Stimulated activated CD4-positive, alpha-beta T cell treated with anti-CD3 and anti-CD28 coated beads, Interleukin-2, amount 100 ng/mL, for 4 hours (primary cell): ENCODE measurements around the gene SOD3.

Experiments used
- DNase-seq: peaks from one replicate; pipeline ENCODE4 v3.0.0-alpha.2; 2020; ENCODE audit warnings: low read depth

Gene SOD3

DNA sequence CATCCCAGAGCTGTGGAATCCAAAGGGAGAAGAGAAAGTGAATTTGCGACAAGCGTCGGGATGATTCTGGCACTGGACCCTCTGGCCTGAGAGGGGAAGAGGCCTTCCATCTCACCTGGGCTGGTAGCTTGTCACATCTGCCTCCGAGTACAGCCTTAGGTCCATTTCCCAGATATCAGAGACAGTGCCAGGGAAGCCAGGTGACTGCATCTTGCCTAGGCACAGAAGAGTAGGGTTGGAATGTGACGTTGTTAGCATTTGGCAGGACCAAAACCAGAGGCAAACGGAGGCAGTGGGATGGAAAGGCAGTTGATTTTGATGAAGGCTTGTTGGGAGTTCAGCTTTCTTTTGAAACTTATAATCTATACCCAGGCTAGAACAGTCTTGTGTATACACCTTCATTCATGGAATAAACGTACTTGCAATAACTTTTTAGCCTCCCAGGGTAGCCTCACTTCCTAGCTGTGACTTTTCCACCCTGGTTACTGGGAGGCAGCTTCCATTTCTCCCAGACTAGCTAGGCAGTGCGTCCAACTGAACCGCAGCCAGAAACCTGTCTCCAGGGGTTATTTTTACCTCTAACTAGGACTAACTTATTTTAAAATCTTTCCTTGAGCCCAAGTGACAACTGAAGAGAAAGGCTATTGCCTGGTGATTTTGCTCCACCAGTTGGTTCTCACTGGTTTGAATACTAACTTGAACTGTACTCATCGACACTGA is 5.9 kb downstream of the SOD3 start:
- DNase-seq: no peak

DNA sequence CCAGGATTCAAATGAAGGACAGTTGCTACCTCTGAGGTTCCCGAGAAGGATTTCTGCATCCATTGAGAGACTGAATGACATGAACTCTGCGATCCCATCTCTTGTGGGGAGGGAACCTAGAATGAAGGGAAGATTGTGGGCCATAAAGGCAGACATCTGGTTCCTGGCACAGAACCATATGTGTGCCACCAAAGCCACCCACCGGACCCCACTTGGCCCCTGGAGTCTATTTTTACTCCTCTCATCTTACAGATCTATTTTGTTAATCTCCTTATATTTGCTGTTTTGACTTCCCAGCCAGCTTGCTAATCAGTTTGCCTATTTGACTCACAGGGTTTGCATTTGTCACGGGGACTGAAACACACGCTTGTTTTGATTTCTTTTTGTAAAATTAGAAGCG is 7.3 kb downstream of the SOD3 start:
- no peak for DNase-seq

DNA sequence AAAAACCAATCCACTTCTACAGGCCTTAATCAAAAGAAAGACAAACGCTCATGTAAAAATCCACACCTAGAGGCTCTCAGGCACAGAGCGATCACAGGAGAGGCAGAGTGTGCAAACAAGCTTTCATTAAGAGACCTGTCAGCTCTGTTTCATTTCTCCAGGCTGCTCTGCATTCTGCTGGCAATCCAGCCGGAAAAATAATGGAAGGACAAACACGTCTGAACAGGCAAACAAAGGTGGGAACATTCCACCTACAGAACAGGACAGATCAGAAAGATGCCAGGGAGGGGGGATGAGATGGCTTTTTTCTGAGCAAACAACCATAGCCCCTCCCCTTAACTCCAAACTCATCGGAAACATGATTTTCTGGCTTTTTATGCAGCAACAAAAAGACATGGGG is 9.7 kb downstream of the SOD3 start:
- DNase-seq: no peak

DNA sequence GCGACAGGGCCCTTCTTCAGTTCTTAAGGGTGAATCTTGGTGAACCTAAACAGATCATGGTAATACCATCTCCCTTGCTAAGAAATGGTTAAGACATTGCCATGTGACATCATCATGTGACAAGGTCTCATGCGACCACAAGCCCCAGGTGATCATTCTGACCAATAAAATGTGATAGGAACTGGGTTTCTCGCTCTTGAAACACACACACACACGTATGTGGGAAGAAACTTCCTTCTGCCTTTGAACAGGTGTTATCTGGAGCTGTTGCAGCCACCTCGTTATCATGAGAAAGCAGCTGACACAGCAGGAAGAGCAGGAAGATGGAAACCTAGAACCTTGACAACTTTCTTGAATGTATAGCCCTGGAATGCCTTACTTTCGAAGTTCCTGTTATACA is 10.2 kb downstream of the SOD3 start:
- no peak for DNase-seq

DNA sequence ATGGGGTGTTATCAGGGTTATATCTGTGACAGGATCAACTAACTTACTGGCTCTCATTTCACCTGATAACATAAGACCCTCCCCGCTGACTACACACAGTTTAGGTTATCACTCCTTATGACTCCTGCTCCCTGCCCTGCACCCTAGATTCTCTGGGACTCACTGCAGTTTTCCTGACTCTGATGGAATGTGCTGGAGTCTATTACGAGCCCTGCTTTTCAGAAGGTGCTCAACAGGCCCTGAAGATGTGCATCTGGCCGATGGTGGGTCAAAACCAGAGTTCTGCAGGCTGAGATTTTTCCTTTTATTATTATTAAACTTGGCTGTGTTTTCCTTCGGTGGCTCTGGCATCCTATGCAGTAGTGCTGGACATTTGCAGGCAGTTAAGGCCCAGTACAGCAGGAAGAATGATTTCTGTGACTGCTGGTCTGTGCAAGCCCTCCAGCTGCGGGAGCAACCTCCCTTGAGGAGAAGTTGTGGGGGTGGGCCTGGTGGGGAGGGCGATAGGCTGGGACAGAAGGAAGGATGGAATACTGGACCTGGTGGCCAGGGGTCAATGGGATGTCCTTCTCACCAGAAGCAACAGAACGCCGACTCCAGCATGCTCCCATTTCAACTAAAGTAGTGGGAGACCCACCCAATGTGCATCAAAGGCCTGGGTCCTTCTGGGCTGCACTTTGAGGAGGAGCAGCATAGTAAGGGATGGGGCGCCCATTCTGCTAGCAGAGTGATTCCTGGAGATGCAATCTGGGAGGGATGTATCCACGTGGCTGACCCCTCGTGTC is 11.0 kb downstream of the SOD3 start:
- no peak for DNase-seq

DNA sequence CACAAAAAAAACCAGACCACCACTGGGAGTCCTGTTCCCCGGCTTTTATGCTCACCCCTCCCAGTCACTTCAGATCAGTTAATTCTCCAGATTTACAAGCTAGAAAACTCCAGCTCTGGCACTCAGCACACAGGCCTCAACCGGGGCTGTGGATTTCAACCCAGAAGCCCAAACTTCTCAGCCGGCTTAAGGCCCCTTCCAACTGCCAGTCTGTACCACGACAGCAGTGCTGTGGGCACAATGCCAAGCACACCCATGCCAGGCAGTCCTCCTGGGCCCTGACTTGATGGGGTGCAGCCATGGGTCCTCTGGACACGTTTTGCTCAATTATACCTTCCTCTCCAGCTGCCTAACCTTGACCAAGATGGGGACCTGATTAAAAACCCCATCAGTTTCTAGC is 12.2 kb downstream of the SOD3 start:
- DNase-seq: no peak

DNA sequence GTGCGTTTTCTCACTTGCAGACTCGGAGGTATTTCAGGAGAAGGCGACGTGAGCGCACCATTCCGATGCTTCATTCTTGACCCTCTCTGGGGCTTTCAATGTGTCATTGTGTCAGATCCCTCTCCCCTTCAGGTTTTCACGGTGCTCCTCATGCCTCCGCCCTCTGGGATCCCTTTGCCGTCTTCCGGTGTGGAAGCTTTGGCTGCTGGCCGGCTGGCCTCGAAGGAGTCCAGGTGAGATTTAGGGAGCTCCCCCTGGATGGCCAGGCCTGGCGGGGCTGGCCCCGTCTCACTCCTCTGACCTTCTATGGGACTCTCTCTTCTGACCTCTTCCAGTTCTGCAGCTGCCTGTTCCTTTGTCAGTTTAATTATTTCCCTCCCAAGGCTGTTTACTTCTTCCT is 12.9 kb downstream of the SOD3 start:
- no peak for DNase-seq

DNA sequence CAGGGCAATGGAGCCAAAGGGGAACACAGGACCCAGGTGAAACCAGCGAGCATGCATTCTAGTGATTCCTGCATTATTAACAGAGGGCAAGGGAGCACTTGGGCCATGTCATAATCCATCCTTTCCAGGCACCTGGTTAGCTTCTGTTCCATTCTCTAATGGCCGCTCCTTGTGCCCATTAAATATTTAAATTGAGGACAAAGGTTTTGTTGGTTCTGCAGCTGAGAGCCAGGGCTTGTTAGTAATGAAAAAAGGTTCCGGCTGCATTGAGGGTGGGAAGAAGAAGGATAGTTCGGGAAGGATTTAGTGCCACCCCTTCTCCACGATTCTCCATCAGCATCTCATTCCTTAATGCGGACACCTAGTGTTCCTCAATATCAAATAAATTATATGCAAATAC is 13.6 kb downstream of the SOD3 start:
- DNase-seq: no peak

DNA sequence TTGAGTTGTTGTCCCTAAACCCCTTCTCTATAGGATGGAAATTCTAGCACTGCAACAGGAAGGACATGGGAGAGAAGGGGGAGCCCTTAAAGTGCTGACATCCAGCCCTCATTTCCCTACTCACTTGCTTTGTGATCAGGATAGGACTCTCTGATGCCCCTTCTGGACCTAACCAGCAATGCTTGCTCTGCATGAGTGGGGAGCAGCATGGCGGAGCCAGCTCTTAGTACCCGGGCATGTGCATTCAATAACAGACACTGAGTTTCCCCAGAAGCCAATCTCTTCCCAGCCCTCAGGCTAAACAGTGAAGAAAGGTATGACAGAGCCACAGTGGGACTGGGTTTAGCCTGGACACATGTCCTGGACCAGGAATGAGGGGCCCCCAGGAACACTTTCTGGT is 14.0 kb downstream of the SOD3 start:
- no peak for DNase-seq

DNA sequence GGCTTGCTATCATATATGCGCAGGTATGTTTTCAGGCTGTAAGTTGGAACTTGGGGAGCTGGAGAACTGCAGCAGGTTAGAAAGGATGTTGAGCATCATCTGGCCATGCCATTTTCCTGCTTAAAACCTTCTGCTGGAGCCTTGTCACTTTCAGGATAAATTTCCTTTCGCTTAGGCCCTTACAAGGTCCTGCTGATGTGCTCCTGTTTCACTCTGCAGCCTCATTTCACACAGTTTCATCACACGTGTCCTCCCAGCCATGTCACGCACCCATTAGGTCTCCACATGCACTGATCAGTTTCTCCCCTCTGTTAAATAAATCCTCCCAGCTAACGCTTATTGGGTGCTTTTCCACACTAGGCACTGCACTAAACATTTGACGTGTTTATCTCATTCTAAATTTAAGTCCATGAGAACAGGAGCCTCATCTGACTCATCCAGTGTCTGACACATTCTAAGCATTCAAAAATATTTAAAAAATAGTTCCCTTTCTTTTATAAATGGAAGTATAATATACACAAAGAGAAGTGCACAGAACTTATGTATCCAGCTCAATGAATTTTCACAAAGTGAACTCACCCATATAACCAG is 14.5 kb downstream of the SOD3 start:
- no peak for DNase-seq

DNA sequence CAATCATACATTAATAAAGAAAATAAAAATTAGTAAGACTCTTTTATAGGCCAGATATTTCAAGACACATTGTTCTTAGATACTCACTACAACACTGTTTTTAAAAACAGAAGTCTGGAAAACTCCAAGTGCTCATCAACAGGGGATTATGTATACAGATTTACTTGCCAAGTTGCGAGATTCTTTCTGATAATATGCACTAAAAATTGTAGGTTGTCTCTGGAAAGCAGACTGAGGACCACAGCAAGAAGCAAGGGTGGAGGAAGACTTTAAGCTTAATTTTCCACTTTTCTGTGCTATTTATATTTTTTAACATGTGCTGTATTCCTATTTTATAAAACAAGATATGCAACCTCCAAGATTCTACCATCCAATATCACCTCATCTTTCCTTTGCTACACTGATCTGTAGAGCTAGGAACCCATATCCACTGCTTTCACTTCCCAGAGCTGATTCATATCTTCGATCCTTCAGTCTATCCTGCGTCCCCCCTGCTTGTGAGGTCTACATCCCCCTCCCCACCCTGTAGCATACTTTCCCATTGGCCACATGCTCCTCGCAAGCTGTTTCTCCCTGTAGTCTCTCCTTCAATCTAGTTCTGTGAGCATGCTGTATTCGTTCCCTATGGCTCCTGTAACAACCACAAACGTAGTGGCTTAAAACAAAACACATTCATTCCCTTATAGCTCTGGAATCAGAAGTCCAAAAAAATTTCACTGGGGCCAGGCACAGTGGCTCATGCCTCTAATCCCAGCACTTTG is 15.7 kb downstream of the SOD3 start:
- DNase-seq: no peak

DNA sequence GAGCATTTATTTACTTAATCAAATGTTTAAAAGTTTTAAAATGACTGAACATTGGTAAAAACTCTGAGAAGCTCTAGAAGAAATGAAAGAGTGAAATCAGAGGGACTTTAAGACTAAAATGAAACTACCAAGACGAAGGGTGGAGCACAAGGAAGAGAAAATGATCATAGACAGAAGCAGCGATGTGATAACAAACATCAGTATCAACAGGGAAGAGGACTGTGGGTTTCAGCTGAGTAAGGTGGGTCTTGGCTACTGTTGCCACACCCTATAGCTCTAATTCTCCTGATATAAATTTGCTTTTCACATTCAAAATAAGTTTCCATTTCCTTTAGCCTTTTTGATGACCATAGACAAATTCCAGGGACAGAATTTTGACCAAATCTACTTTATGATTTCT is 18.4 kb downstream of the SOD3 start:
- no peak for DNase-seq

DNA sequence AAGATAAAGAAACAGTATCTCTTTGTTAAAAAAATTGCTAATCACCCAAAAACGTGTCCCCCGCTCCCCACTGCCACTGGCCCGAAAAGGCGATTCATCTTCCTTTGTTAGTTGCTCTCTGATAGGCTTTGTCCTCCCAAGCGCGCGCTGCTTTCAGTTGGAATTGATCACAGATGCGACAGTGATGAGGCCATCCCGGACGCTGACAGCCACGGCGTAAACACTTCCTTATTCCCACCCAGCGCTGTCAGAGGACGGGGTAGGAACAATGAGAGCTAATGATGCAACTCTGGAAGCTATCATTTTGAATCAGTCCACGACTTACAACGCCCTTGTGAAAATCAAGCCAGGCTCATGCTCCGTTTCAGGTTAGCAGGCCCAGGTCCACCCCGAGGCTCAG is 21.4 kb downstream of the SOD3 start:
- no peak for DNase-seq

DNA sequence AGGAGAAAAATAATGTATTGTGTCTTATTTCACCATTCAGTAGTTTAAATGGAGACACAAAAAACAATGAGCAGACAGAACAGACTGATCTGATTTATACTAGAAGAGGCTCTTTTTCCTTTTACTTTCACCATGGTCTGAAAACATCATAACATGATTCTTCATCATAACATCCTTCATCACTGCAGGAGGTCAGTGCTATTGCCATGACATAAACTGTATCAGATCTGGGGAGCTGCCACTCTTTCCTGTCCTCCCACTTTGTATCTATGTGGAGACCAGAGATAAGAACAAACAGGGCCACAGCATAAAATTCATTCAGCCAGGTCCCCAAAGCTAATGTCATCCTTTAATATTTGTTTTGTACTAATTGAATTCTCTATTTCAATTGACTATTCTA is 25.2 kb downstream of the SOD3 start:
- DNase-seq: no peak

DNA sequence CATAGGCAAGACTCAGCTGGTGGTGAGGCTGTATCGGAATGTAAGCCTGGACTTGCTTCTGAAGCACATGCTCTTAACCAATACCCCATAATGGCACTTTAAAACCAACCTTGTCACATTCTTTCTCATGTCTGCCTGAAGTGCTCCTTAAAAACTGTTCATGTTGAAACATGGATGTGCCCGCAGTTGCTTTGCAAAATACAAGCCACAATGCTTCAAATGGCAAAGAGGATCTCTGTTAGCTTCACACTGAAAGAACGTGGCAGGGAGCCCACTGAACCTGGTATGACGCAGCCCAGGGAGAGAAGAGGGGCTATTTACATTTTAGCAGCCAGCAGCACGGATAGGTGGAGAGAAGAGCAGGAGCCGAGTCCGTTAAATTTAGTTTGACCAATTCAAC is 29.3 kb downstream of the SOD3 start:
- no peak for DNase-seq

DNA sequence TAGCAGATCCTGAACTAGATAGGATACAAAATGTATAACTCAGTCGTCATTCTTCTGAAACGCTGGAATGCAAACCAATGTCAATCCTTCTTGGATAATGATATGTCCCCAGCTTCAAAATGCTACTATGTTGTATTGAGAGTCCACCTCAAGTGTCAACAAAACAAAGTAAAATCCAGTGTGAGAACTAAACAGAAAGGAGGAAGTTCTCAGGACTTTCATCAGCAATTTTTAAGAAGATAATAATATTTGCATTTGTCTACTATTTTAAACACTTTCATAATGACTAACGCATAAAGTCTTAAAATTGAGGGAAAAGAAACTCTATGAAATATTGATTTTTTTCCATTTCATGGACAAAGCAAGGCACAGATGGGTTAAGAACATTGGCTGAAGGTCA is 36.3 kb downstream of the SOD3 start:
- DNase-seq: no peak

DNA sequence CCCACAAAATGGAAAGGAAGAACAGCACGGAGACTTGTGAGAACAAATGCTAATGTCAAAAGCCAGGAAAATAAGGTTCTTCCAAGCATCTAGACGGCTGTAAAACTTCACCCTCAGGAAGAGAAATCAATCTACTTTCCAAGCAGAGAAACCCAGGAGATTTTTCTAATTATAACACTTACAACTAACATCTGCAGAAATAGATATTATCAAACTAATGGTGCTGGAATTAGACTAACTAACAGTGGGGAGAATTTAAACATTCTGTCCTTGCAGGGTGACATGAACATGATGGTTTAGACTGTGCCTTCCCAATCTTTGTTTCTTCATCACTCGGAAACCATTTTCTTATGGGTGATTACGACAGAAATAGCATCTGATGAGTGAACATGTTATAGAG is 40.3 kb downstream of the SOD3 start:
- DNase-seq: no peak

DNA sequence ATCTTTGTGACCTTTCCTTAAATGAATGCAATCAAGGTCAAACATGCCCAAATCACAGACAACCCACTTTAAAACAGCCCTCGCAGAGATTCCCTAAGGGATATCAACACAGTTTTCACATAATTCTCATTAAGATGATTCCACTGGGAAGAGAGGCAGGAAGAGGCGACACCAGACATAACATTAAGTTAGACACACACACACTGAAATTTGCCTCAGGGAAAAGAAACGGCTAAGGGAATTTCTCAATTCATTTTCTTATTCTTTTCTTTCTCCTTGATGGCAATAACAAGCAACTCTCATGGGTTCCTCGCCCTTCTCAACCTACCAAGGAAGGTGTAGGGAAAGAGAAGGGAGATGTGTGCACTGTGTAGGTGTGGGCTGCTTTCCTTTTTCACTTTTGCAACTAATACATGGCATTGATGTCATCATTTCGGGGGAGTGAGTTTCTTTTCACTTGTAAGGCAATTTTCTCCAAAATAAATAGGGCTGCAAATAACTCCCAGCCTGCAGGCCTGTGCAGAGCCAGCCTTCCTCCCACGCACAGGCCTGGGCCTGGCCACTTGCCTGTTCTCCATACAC is 41.4 kb downstream of the SOD3 start:
- no peak for DNase-seq

DNA sequence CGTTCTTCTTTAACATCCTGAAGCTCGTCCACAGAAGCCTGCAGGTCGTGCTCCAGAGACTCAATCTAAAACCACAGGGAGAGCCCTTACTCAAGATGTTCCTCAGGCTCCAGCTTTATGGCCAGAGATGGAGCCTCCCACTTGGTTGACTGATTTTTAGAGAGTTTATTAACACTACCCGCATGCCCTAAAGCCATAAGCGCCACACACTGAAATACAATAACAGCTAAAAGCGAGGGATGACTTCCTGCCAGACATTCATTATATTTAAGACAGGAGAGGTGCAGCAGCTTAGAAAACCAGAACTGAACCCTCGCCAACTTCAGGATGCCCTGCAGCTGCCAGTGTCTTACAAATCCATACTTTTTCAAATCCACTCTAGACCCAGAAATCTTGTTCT is 42.0 kb downstream of the SOD3 start:
- DNase-seq: no peak

DNA sequence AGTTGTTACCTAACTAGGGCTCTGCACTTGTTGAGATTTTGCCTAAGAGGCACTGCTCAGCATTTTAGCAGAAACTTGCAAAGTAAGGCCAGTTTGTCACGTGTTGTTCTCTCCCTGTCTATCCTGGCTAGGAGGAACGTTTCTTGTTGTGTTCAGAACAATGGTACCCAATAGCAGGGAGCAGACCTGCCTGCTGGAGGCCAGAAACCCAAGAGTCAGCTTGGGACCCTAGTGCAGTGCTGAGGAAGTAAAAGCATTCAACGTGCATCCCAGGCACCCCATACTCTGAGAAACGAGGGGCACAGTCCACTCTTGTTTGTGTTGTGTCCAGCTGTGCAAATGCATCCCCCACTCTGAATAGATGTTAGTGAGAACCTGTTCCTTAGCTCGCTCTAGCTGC is 42.4 kb downstream of the SOD3 start:
- no peak for DNase-seq

DNA sequence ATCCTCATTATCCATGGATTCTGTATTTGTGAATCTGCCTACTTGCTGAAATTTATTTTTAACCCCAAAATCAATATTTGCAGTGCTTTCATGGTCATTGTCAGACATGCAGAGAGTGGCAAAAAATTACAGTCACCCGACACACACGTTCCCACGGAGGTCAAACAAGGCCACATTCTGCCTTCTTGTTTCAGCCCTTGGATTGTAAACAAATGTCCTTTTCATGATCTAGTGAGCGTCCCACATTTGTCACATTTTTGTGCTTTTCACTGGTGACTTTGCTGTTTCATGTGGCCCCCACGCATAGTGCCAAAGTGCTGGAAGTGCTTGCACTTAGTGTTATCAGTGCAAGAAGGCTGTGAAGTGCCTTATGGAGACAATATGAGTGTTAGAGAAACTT is 45.0 kb downstream of the SOD3 start:
- no peak for DNase-seq

DNA sequence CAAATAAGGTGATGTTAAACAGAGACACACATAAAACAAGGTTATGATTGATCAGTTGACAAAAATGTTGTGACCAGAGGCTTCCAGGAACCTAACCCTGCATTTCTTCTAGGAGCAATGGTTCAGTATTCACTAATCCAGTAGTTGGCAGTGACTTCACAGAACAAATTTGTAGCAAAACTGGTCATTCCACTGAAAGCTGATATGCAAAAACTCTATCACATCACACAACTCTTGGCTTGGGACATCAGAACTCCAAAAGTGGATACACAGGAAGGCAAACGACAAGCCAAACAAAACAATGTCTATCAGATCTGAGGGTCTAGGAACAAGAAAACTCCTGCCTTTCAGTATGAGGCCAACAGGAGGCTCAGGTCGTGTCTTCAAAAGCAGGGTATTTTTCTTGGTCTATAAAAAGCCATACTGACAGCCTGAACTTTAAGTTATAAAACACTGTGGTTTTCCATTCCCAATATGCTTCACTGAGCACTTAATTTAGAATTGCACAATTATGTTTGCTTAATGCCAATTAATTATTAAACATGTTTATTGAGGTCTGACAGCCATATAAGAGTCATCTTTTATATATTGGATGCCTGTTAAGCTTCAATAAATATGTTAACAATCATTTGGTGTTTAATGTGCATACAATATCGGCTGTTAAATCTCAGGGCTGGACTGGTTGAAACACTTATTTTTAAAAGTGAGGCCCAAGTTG is 45.6 kb downstream of the SOD3 start:
- no peak for DNase-seq
